Activated CD8-positive, alpha-beta memory T cell treated with anti-CD3 and anti-CD28 coated beads, Interleukin-2, amount 50 U/mL, for 48 hours (primary cell): ENCODE data around the gene XRCC6.

Experiments used
- DNase-seq: peaks from one replicate; pipeline ENCODE4 v3.0.0-alpha.2; 2020

The XRCC6 gene

DNA sequence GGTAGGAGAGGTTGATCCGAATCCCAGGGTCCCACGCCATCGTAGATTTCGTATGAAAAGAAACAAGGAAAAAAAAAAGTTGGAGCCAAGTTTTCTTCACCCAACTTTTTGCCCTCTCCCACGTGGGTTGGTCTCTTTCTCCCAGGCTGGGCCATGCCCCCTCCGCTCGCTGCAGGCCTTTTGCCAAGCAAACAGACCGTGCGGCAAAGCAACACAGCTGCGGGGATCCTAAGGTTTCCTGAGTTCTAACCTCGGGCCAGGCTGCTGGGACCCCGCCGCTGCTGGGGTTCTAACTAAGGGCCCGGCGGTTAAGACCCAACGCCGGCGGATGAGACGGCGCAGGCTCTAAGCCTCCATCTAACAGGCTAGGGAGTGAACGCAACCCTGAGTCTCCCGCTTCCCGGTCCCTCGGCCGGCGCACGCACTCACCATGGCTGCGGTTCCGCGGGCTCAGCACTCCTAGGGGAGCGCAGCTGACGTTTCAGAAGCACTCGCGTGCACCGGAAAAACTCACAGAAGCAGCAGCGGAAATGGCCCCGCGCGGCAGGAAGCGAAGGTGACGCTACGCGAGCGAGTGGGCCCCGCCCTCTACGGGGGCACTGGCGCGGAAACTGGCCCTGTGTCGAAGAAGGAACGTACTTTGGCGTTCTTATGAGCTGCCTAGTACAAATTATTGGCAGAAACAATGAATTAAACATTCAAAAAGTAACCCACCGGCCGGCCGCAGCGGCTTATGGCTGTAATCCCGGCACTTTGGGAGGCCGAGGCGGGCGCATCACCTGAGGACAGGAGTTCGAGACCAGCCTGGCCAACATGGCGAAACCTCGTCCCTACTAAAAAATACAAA, 67.5 kb downstream of the XRCC6 start, which contains the start of gene SNU13:
Gene SNU13 (minus strand): TSS at position 503 of the 847 bp plus-strand sequence. CDS start 71 bp downstream, at position 432.
- DNase-seq, result peak; percentile 95

DNA sequence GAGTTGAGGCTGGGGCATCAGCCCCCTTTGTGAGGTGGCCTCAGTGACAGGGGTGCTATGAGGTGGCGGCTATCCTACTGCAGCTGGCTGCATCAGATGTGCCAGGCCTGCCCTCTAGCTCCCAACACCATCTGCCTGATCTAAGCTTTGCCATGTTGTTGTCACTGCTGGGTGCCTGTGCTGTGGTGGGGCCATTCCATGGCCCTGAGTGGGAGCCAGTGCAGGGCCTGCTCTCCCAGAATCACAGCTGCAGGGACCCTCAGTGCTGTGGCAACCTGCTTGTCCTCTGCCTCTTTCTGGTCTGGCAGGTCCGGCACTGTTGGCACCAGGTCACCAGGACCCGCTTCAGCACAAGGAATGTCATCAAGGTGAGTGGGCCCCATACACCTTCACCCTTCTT, 69.4 kb downstream of the XRCC6 start:
- no peak for DNase-seq

DNA sequence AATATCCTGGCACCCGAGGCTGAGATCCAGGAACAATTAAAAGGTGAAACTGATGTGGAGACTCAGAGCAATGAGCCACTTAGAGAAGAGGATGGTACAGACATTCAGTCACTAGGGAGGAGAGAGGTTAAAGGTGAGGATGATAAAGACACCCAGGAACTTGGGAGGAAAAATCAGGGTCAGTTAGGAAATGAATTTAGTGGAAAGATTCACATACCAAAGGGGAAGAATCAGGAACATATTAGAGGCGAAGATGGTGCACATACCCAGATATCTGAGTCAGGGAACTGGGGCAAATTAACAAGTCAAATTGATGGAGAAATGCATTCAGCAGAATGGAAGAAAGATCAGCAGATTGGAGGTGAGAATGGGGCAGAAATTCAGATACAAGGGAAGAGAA, 74.1 kb downstream of the XRCC6 start:
- no peak for DNase-seq

DNA sequence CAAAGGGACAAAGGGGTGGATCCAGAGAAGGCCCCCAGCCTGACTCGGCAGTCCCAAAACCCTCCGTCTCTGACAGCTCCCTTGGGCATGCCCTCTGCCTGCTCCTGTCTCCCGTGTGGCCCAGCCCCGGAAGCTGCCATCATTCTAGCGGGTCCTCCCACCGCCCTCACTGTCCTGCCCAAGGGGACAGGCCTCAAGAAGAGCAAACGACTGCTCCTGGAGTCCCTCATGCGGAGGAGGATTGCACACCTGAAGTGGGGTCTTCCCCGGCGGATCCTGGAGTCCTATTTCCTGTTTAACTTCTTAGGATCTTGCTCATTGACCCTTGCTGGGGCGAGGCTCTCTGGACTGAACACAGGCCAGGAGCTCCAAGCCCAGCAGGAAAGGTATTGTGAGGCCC, 75.6 kb downstream of the XRCC6 start:
- peak; percentile 62 for DNase-seq

DNA sequence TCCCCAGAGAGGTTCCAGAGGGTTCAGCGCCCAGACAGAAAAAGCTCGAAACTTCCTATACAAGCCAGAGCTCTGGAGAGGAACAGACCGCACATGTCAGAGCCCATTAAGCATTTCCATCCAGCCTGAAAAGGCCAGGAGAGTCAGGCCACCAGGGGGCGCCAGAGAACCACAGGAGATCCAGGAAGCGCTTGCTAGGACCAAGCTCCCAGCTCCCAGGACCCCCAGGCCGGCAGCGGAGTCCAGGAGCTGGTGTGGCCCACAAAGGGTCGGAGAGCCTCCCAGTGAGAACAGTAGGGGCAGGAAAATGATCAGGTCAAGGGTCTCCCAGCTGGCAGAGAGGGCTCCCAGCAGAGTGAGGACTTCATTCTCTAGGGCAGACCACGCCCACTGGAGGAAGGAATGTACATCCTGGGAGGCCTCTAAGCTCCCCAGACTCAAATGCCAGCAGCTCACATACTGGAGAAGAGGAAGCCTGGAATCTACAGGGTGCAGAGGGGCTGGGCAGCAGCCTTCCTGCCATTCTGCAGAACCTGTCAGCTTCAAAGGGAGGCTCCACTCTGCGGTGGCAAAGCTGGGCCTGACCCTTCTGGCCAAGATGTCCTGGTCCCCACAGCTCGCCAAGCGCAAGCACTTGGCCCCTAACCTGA, 76.2 kb downstream of the XRCC6 start:
- peak; percentile 100 for DNase-seq

DNA sequence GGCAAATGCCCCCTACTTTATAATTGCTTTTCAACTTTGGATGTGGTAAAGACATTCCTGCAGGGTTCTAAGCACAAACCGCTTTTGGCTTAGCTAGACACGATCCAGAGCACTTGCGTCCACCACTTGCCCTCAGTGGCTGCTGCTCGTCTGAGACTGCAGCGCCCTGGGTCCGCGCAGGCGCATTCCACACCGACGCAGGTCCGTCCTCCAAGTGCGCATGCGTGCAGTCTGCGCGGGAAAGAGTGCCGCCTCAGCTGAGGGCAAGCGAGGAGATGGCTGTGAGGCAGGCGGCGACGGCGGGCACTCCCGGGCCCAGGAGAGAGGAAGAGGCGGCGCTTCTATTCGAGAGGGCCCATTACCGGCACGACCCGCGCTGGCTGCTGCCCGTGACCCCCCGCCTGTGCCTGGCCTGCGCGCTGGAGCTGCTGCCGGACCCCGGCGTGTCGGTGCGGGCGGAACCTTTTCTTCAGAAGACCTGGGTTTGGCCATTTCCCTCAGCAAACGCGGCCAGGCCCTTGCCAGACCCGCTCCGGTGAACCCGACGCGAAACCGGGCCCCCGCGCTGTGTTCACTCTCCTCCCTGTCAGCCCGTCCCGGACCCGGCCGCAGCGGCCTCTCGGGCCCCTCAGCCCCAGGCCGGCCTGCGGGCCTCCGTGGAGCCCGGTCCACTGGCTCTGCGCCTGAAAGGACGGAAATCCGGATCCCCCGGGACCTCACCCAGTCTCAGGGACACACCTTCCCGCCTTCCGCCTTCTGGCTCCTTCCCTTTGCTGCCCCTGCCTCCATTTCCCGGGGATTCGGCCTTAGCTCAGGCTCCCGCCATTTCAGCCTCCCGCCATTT, 78.4 kb downstream of the XRCC6 start, which contains the start of gene MEI1:
Gene MEI1 (plus strand): TSS at position 240 of the 844 bp plus-strand sequence. CDS start 36 bp downstream, at position 276.
- DNase-seq, result peak; percentile 97

DNA sequence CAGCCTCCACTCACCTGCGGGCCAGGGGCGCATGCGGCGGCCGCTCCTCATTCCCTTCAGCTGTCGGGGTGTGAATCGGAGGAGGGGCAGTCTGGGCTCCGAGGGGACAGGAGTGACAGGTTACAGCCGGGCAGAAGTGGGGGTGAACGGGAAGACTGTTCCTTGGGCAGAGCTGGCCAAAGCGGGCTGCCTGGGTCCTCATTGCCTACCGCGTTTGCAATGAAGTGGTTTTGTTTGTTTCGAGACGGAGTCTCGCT, 78.9 kb downstream of the XRCC6 start:
- no peak for DNase-seq

DNA sequence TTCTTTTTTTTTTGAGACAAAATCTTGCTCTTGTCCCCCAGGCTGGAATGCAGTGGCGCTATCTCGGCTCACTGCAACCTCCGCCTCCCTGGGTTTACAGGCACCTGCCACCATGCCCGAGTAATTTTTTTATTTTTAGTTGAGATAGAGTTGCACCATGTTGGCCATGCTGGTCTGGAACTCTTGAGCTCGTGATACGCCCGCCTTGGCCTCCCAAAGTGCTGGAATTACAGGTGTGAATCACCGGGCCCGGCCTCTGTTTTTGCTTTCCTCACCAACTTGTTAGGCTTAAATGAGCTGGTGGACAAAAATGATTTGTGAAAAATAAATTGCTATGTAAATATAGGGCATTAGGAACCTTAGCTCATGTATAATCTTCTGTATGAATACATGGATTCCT, 81.7 kb downstream of the XRCC6 start:
- no peak for DNase-seq

DNA sequence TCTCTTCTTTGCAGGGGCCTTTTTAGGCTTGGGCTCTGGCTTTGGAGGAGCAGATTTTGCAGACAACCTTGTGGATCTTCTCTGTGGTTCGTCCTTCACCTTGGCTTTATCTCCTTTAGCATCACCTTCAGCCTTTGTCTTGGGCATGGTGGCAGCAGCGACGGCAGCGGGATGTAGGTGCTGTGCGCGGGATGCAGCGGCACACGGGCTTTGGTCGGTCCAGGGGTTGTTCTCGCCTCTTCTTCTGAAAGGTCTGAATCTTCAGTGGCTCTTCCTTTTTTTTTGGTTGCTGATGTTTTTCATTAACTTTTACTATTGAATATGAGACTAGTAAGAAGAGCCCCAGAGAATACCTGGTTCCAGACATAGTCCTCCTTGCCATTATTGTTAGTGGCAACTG, 88.2 kb downstream of the XRCC6 start:
- no peak for DNase-seq

DNA sequence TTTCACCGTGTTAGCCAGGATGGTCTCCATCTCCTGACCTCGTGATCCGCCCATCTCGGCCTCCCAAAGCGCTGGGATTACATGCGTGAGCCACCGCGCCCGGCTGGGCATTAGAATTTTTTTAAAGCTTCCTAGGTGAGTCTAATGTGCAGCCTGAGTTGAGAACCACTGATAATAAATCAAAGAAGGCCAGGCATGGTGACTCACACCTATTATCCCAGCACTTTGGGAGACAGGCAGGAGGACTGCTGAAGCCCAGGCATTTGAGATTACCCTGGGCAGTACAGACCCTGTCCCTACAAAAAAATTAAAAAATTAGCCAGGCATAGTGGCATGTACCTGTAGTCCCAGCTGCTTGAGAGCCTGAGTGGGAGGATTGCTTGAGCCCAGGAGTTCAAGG, 91.9 kb downstream of the XRCC6 start:
- DNase-seq, result no peak
